HG03558 (cell line): ENCODE results near the gene CDHR2.
"Not testable (repeated sequence)": the region's sequence is repeated elsewhere in the genome, so short reads cannot be mapped to it uniquely, and the experiment has no call there.

Experiments
- ATAC-seq: cut with Tn5 transposase; IDR thresholded peaks from one replicate; pipeline ENCODE4 v1.9.1; 2021; ENCODE audit warnings: moderate number of reproducible peaks; ENCODE audit not compliant: unreplicated experiment; ENCODE audit errors: extremely low read depth

The CDHR2 gene

DNA sequence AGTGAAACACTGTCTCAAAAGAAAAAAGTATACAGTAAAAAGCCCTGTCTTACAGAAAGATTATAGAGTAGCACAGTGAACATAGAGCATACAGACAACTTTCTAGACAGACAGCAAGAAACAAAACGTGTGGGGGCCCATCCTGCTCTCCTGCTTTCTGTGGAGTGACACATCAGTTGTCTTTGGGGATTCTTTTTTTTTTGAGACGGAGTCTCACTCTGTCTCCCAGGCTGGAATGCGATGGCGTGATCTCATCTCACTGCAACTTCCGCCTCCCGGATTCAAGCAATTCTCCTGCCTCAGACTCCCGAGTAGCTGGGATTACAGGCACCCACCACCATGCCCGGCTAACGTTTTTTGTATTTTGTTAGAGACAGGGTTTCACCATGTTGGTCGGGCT, 14.9 kb downstream of the CDHR2 start:
- ATAC-seq = no peak

DNA sequence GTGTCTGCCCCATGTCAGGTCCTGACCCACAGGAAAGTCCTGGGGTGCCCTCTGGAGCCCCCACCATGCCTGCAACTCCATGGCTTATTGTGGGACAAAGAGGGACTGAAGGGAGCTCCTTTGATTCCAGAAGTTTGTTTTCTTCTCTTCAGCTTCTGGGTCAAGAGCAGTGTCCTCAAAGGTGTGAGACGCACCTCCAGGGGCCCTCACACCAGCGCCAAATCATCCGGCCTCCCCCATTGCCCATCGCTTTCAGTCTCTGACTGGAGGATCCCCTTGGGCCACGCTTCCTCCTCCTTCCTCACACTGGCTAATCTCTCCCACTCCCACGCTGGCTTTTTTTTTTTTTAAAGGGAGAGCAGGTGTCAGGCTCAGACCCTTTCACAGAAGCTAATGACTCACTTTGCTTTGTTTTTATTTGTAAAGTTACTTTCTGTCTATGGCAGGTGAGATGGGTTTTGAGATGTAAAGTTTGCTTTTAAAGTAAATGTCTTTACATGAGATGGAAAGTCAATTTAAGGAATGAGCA, 16.7 kb downstream of the CDHR2 start:
- ATAC-seq = no peak

DNA sequence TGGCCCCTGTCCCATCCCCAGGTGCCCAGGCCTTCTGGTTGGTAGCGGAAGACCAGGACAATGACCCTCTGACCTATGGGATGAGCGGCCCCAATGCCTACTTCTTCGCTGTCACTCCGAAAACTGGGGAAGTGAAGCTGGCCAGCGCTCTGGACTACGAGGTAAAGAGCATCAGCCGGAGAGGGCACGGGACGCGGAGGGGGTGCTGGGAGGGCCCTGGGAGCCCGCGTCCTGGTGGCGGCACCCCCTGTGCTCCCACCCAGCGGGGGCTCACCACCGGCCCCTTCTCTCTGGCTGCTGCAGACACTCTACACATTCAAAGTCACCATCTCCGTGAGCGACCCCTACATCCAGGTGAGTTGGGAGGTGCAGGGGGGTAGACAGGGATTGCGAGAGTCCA, 19.5 kb downstream of the CDHR2 start:
- no peak for ATAC-seq

DNA sequence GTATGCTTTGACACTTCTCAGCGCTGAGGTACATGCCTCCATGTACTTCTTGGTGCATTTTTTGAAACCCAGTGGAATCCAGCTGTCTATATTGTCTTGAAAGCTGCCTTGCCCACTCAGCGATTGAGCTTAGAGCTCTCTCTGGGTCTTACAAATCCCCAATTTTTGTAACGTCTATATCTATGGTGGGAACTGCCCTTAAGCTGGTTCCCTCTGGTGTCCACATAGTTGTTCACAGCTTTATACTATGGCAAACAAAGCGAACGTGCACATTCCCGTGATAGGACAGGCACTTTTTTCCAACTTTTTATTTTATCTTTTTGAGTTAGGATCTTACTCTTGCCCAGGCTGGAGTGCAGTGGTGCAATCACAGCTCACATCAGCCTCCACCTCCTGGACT, 20.9 kb downstream of the CDHR2 start:
- no peak for ATAC-seq

DNA sequence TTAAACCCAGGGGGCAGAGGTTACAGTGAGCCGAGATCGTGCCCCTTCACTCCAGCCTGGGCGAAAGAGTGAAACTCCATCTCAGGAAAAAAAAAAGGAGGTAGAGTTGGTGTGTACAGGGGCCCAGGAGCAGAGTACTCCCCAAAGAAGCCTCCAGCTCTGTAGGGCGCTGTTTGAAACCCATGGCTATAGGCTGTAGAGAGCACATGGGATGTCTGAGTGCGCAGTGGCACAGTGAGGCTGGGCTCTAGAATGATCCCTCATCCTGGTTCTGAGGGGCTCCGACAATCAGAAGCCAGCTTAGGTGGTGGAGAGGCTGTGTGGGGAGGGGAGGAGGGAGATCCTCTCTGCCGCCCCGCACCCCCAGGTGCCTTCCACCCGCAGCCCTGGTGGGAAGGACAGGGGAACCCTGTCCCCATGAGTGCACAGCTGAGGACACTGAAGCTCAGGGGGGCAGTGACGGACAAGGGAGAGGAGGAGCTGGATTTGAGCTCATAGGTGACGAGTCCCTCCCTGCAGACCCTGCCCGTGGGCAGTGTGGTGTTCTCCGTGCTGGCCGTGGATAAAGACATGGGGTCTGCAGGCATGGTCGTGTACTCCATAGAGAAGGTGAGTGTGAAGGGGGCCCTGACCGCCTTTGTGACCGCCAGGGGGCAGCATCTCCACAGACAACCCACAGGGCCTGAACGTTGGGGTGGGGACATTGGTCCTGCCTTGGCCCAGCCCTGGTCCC, 24.6 kb downstream of the CDHR2 start:
- ATAC-seq = no peak

DNA sequence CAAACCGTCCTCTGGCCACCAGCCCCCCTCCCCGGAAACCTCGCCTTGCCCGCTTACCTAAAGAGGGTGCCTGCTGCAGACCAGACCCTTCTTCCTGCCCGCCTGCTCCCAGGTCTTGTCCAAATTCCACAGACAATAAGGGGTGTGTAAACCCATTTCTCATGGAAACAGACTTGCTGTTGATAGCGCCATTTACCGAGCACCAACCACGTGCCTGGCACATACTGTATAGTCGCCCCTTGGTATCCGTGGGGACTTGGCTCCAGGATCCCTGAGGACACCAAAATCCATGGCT, 25.1 kb downstream of the CDHR2 start:
- ATAC-seq = no peak

DNA sequence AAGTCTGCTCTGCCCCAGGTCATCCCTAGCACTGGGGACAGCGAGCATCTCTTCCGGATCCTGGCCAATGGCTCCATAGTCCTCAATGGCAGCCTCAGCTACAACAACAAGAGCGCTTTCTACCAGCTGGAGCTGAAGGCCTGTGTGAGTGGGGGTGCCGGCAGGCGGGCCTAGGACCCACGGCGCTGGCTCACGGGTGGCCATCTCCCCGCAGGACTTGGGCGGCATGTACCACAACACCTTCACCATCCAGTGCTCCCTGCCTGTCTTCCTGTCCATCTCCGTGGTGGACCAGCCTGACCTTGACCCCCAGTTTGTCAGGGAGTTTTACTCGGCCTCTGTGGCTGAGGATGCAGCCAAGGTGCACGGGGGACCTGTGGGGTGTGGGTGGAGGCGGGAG, 25.9 kb downstream of the CDHR2 start:
- no peak for ATAC-seq

DNA sequence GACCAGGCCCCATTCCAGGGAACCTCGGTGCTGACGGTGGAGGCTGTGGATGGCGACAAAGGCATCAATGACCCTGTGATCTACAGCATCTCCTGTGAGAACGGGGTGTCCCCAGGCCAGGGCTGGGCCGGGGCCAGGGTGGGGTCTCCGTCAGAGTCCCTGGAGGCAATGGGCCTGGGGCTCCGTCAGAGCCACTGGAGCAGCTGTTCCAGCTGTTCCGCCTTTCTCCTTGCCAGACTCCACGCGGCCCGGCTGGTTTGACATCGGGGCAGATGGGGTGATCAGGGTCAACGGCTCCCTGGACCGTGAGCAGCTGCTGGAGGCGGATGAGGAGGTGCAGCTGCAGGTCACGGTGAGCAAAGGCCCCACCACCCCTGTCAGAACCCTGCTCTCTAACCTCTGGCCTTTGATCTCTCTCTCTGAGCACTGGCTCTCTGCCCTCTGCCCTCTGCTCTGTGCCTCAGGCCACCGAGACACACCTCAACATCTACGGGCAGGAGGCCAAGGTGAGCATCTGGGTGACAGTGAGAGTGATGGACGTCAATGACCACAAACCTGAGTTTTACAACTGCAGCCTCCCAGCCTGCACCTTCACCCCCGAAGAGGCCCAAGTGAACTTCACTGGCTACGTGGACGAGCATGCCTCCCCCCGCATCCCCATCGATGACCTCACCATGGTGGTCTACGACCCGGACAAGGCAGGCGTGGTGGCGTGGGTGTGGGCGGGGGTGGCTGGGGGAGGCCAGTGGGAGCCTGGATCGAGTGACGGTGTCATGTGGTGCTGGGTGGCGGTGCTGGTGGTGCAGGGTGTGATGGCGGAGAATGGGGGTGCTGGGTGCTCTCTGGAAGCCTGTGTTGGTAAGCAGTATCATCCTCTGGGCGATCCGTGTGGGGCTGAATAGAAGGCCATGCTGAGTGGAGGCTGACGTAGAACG, 26.6 kb downstream of the CDHR2 start:
- ATAC-seq = no peak

DNA sequence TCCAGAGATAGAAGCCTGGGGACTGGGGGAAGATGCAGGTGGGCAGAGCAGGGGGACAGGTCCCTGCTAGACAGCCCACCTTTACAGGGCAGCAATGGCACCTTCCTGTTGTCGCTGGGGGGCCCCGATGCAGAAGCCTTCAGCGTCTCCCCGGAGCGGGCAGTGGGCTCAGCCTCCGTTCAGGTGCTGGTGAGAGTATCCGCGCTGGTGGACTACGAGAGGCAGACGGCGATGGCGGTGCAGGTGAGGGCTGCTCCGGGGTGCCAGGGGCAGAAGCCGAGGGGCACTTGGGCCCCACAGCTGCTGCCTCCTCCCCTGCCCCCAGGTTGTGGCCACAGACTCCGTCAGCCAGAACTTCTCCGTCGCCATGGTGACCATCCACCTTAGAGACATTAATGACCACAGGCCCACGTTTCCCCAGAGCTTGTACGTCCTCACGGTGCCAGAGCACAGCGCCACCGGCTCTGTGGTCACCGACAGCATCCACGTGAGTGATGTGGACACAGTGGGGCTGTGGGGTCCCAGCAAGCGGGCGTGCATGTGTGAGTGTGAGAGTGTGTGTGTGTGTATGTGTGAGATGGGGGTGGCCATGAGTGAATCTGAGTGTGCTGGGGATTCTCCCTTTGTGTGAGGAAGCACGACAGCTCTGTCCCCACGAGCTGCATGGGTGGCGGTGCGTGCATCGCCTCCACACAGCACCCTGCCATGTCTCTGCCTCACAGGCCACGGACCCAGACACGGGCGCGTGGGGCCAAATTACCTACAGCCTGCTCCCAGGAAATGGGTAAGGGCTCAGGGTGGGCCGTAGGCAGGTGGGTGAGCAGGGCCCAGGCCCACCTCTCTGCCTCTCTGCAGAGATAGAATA, 28.4 kb downstream of the CDHR2 start:
- ATAC-seq = no peak

DNA sequence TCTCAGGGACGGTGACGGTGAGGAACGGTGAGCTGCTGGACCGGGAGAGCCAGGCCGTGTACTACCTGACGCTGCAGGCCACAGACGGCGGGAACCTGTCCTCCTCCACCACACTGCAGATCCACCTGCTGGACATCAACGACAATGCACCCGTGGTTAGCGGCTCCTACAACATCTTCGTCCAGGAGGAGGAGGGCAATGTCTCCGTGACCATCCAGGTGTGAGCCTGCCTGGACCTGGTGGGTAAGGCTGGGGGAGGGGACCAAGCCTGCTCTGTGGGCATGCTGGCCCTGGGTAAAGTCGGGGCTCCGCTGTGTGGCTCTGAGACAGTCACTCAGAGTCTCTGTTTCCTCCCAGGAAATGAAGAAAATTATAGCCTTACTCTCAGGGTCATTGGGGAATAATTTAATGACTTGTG, 29.3 kb downstream of the CDHR2 start:
- no peak for ATAC-seq

DNA sequence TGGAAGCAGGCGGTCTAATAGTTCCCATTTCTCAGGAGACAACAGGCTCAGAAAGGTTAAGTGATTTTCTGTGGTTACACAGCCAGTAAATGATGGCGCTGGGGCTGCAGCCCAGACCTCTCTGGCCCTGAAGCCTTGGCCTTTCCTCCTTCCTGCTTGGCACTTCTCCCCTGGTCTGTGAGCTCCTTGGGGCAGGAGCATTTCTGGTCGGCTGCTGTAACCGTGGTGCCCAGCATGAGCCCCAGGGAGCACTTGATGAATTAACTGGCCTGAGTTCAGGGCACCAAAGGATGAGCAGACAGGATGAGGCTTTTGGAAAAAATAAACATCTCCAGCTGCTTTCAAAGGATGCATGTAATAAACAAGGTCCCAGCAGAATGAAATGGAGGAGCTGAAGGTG, 30.2 kb downstream of the CDHR2 start:
- ATAC-seq = no peak

DNA sequence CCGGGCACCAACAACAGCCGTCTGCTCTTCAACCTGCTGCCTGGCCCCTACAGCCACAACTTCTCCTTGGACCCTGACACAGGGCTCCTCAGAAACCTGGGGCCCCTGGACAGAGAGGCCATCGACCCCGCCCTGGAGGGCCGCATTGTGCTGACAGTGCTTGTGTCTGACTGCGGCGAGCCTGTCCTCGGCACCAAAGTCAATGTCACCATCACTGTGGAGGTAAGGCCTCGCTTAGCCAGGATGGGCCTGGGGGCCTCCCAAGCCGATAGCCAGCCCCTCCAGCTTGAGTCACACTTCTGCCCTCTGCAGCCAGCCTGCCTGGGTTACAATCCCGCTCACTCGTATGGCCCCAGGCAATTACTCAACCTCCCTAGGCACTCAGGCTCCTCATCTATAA, 32.2 kb downstream of the CDHR2 start:
- no peak for ATAC-seq

DNA sequence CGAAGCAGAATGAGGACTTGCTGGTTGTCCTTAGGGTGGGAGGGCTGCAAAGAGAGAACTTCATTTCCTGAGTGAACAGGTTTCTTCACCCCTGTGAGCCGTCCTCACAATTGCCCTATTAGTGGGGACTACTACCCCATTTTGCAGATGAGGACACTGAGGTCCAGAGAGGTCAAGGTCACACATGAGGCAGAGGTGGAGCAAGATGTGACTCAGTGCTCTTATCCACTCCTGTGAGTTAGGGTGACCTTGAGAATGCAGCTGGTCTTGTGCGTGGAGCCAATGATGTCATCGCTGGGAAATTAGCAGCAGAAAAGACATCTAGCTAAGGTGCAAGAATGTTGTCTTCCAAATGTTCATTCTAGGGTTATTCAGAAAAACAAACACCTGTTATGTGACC, 33.9 kb downstream of the CDHR2 start:
- ATAC-seq = no peak

DNA sequence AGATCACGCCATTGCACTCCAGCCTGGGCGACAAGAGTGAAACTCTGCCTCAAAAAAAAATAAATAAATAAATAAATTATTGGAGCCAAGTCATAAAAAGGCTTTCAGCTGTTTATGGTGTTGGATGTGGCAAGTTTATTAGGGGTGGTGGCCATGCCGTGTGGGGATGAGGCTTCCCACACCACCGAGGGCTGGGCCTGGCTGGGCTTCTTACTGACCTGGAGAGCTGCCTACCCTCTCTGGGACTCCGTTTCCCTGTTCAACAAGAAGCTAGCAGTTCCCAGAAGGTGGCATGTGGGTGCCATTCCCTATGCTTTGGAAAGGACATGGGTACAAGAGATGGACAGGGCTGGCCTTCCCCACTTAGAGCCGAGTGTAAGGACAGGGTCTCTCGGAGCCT, 38.3 kb downstream of the CDHR2 start:
- ATAC-seq = no peak

DNA sequence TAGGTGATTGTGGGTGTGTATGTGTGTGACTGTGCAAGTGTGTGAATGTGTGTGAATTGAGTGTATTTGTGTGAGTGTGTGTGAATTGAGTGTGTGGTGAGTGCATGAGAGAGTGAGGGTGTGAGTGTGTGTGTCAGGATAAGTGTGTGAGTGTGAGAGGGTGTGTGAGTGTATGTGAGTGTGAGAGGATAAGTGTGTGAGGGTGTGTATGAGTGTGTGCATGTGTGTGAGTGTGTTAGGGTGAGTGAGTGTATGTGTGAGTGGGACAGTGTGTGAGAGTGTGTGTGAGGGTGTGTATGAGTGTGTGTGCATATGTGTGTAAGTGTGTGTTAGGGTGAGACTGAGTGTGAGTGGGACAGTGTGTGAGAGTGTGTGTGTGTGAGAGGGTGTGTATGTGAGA, 39.2 kb downstream of the CDHR2 start:
- ATAC-seq = no peak

DNA sequence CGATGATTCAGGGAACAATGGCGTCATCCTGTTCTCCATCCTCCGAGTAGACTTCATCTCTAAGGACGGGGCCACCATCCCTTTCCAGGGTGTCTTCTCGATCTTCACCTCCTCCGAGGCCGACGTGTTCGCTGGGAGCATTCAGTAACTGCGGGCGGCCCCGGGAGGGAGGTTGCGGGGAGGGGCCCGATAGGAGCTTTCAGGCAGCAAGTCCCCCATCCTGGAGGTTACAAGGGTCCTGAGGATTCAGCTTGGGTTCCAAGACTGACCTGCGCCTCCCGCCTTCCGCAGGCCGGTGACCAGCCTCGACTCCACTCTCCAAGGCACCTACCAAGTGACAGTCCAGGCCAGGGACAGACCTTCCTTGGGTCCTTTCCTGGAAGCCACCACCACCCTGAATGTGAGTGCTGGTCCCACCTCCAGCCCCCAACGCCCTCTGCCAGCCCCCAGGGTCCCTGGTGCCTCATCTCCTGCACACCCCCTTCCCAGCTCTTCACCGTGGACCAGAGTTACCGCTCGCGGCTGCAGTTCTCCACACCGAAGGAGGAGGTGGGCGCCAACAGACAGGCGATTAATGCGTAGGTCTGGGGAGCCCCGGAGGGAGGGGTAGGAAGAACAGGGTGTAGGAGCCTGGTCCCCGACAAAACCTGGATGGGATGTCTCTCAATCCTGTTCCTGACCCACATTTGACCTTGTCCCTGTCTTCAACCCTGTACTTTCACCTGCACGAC, 40.1 kb downstream of the CDHR2 start:
- ATAC-seq = no peak

DNA sequence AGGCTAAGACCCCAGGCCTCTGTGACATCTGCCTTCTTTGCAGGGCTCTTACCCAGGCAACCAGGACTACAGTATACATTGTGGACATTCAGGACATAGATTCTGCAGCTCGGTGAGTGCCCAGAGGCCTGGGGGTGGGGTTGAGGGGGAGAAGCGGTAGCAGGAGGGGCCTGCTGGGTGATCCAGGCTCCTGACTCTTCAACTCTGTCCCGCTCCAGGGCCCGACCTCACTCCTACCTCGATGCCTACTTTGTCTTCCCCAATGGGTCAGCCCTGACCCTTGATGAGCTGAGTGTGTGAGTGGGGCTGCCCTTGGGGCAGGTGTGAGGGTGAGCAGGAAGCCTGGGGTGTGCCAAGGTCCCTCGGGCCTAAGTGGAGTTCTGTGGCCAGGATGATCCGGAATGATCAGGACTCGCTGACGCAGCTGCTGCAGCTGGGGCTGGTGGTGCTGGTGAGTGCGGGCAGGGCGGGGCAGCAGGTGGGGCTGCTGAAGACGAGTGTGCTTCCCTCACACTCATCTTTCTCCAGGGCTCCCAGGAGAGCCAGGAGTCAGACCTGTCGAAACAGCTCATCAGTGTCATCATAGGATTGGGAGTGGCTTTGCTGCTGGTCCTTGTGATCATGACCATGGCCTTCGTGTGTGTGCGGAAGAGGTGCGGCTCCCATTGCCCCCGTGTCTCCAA, 41.0 kb downstream of the CDHR2 start:
- ATAC-seq = no peak

DNA sequence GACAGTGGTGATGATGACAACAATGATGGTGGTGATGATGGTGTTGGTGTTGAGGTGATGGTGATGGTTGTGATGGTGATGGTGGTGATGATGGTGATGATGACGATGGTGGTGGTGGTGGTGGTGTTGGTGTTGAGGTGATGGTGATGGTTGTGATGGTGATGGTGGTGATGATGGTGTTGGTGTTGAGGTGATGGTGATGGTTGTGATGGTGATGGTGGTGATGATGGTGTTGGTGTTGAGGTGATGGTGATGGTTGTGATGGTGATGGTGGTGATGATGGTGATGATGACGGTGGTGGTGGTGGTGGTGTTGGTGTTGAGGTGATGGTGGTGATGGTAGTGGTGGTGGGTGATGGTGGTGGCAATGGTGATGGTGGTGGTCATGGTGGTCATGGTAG, 42.5 kb downstream of the CDHR2 start:
- ATAC-seq = not testable (repeated sequence)

DNA sequence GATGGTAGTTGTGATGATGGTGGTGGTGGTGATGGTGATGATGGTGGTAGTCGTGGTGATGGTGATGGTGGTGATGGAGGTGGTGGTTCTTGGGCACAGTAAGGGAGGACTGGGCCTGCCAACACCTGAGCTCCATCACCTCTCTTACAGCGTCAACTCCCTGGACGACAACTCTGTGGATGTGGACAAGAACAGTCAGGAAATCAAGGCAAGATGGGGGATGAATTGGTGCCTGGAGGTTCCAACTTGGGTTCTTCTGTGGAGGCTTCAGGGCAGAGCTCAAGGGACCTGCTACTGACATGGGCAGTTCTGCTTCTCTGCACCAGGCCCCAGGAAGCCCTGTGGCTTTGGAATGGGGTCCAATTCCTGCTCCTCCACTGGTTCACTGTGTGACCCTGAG, 43.4 kb downstream of the CDHR2 start:
- no peak for ATAC-seq
